HG03521 (cell line): ENCODE results near the gene BICDL2.
"Not testable (repeated sequence)": the region's sequence is repeated elsewhere in the genome, so short reads cannot be mapped to it uniquely, and the experiment has no call there.

Experiments used
- ATAC-seq: cut with Tn5 transposase; IDR thresholded peaks from one replicate; pipeline ENCODE4 v1.9.1; 2021; ENCODE audit warnings: mild to moderate bottlenecking, moderate library complexity; ENCODE audit not compliant: unreplicated experiment

BICDL2 gene

GRCh38 chr16:3036726-3037315, at the start of gene BICDL2:
BICDL2 (minus strand) TSS chr16:3036944; CDS start chr16:3035496, 1,448 bp downstream.
- no peak for ATAC-seq

GRCh38 chr16:3085868-3086595, 49.3 kb upstream of the BICDL2 start:
- no peak for ATAC-seq

GRCh38 chr16:3084969-3085670, 48.4 kb upstream of the BICDL2 start:
- no peak for ATAC-seq

GRCh38 chr16:3084491-3084890, 47.7 kb upstream of the BICDL2 start:
- no peak for ATAC-seq

- ATAC-seq, result not testable (repeated sequence)
Measured at GRCh38 chr16:3083408-3083807, 46.7 kb upstream of the BICDL2 start.

- ATAC-seq, result not testable (repeated sequence)
Measured at GRCh38 chr16:3081957-3082356, 45.2 kb upstream of the BICDL2 start.

- no peak for ATAC-seq
Measured at GRCh38 chr16:3080024-3080423, 43.3 kb upstream of the BICDL2 start.

- ATAC-seq, result no peak
Measured at GRCh38 chr16:3076577-3076976, 39.8 kb upstream of the BICDL2 start.

GRCh38 chr16:3075946-3076345, 39.2 kb upstream of the BICDL2 start:
- not testable (repeated sequence) for ATAC-seq

- ATAC-seq, result no peak
Measured at GRCh38 chr16:3075523-3075915, 38.8 kb upstream of the BICDL2 start.

- peak; percentile 62 for ATAC-seq
Measured at GRCh38 chr16:3074860-3075522, 38.2 kb upstream of the BICDL2 start.

GRCh38 chr16:3073448-3073847, 36.7 kb upstream of the BICDL2 start:
- no peak for ATAC-seq

- ATAC-seq, result not testable (repeated sequence)
Measured at GRCh38 chr16:3072576-3073263, 36.0 kb upstream of the BICDL2 start.

- ATAC-seq, result not testable (repeated sequence)
Measured at GRCh38 chr16:3072148-3072547, 35.4 kb upstream of the BICDL2 start.

GRCh38 chr16:3071655-3072054, 34.9 kb upstream of the BICDL2 start:
- no peak for ATAC-seq

GRCh38 chr16:3070608-3071111, 33.9 kb upstream of the BICDL2 start:
- ATAC-seq, result no peak

- ATAC-seq, result not testable (repeated sequence)
Measured at GRCh38 chr16:3069146-3069545, 32.4 kb upstream of the BICDL2 start.

GRCh38 chr16:3068487-3068886, 31.7 kb upstream of the BICDL2 start:
- no peak for ATAC-seq

- ATAC-seq, result no peak
Measured at GRCh38 chr16:3066440-3066748, 29.6 kb upstream of the BICDL2 start.

GRCh38 chr16:3065742-3066439, 29.1 kb upstream of the BICDL2 start:
- no peak for ATAC-seq
